NCI-H2196 (cell line): ENCODE results near the gene TMEM139.

Experiments
- DNase-seq: peaks from one replicate; lab custom pipeline; 2025; ENCODE audit not compliant: unreplicated experiment; lab: John Stamatoyannopoulos, UW

Gene TMEM139

DNA sequence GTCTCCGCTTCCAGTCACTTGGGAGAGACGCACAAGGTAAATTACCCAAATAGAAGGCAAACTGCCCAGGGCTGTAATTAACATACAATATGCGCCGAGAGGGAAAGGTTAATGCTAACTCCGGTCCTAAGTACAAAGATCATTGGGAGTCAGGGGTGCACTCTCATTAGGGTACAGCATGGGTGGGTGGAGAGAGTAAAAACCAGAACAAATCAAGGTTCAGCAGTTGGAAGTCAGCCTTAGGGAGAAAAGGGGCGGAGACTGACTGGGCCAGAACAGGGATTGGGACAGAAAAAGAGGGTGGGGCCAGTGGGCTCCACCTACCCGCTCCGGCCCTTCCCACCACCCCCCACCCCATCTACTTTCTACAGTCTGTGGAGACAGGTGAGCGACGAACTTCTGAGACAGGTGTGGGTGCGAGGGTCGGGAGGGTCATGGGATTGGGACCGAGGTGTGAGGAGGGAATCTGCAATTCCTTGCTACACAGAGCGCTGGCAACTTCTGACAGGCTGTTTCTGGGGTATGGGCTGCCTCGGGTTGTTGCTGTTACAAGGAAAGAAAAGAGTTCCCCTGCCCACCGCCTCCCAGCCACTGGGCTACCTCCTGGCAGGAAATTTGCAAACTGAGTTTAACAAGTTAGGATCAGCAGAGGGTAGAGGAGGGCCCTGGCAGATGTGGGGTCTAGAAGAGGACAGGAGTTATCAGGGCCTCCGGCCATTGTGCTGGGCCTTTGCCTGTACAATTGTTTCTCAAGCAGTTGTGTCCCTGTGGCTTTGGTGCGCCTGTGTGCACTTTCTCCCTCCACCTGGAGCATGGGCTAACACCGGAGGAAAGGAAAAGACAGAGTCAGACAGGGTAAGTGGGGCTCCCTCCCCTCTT lies at the start of gene TMEM139:
TSS of gene TMEM139 (plus strand) at position 368 of the 879 bp plus-strand sequence. CDS start 1,000 bp downstream, outside the sequence.
- DNase-seq: no peak

- no peak for DNase-seq
These were observed 49.2 kb upstream of the TMEM139 start for GRCh38 chr7:143235561-143235960.

DNA sequence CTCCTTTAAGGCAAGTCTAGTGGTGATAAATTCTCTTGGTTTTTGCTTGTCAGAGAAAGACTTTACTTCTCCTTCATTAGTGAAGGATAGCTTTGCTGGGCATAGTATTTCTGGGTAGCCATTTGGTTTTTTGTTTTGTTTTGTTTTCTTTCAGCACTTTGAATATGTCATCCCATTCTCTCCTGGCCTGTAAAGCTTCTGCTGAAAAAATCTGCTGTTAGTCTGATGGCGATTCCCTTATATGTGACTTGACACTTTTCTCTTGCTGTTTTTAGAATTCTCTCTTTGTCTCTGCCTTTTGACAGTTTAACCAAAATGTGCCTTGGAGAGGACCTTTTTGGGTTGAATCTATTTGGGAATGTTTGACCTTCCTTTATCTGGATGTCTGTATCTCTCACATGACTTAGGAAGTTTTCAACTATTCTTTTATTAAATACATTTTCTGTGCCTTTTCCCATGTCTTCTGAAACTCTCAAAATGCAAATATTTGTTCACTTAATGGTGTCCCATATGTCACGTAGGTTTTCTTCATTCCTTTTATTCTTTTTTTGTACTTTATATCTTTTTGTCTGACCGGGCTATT lies 48.3 kb upstream of the TMEM139 start:
- DNase-seq: no peak

DNA sequence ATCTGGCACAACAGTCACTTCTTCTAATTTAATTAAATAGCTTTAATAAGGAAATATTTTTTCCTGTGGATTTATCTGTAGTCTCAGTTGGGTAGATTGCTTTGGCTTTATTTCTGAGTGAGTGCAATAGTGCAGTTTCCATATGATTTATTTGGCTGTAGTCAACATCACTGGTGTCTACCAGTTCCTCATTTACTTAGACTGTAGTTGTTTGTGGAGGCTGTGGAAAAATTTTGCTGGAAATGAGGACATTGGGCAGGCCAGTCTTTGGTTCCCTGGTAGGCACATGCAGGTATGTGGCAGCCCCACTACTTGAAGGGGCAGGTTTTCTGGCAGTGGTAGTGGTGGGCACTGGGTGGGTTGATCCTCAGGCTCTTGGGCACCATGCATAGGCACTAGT lies 47.4 kb upstream of the TMEM139 start:
- no peak for DNase-seq

DNA sequence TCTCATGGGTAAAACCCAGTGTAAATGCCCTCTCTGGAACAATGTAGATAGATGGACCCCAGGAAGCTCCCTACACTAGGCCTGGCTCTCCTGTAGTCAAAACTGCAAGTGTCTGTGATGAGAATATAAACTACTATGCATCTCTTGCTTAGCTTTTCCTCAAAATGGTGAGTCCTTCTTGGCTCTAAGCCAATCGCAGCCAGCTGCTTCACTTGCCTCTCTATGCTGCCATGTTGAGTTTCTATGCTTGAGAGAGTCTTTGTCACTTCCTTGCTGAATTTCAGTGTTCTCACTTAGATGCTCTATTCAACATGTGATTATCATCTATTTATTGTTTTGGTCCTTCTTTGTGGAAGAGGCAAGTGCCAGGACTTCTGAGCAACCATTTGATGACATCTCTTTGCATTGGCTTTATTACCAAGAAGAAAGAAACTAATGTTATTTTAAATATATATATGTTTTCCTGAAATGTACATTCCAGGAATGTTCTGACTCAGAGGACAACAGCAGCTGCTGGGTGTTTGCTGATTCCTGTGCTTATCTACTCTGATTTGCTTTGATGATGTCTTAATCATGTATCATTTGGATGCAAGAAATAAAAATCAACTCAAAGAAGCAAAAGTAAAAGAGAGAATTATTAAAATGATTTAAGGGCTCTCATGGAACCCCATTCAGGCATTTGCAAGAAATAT lies 46.3 kb upstream of the TMEM139 start:
- DNase-seq: no peak

GRCh38 chr7:143239813-143240212 lies 44.9 kb upstream of the TMEM139 start:
- no peak for DNase-seq

DNA sequence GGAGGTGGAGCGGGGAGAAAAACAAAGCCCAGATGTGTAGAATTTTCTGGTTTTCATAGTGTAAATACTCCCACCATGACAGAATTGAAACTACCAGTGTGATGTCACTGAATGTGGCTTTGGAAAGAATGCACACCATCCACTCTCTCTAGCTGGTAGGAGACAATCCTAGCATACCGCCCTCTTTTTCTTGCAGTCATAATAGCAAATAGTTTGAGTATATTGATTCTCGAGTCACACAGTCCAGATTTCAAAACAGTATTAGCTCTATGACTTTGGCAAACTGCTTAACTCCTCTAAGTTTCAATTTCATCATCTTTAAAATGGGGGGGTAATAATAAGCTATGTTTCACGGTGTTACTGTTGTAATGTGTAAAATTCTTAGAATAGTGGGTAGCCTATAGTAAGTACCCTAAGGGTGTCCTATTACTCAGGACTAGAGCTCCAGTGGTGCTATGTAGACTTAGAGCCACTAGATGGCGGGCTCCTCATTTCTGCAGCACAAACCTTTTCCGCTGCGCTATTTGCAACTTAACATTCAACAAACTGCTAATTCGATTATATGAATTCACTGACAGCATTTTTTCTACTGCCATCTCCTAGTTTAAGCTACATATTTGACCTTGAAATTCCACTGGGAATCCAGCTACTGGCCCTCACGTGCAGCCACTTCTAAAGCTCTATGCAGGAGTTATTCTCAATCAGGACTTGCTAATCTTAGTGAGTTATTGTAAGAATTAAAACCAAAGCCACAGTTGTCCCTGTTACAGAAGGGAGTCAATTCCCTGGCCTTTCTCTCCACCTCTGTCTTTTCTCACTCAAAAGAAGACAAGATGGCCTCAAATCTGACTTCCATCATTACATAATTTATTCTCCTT lies 44.2 kb upstream of the TMEM139 start:
- DNase-seq: peak; percentile 62

DNA sequence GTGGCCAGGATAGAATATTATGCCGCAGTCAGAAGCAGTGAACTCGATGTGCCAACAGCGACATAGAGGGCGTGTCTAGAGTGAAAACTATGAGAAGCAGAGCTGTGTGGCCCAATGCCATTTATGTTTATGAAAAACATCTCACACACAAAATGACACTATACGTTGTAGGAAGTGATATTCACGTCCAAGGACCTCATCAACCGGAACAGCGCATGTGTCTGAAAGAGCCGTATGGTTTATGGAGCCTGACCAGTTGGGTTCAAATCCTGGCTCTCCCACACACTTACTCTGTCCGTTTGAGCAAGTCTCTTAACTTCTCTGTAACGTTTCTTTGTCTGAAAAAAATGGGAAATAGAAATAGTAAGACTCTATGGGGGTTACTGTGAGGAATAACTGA lies 42.5 kb upstream of the TMEM139 start:
- DNase-seq: no peak

GRCh38 chr7:143243111-143243510 lies 41.6 kb upstream of the TMEM139 start:
- DNase-seq: no peak

- no peak for DNase-seq
These were observed 41.1 kb upstream of the TMEM139 start for GRCh38 chr7:143243614-143244013.

GRCh38 chr7:143244321-143244720 lies 40.4 kb upstream of the TMEM139 start:
- no peak for DNase-seq

DNA sequence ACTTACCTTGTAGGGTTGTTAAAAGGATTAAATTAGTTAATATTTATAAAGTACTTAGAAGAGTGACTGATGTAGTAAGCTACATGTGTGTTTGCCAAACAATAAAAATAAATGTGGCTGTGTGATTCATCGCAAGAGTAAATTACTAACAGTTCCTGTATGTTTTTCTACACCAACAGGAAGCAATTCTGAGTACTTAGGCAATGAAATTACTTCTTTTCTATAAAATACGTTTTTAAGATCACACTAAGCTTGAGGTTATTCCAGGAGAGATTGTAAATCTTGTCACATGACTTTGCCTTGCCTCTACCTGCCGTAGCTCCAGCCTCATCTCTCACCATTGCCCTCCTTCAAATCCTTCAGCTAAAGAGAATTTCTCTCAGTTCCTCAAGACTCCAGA lies 39.6 kb upstream of the TMEM139 start:
- DNase-seq: no peak

DNA sequence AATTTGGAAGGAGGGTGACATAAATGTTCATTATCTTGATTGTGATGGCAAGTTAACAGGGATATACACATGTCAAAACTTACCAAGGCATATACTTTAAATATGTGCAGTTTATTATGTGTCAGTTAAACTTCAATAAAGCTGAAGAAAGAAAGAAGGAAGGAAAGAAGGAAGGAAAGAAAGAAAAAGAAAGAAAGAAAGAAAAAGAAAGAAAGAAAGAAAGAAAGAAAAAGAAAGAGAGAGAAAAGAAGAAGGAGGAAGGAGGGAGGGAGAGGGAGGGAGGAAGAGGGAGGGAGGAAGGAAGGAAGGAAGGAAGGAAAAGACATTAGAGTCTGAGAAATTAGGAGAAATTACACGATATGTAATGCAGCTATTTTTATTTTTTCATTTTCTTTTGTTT lies 37.4 kb upstream of the TMEM139 start:
- DNase-seq: no peak

DNA sequence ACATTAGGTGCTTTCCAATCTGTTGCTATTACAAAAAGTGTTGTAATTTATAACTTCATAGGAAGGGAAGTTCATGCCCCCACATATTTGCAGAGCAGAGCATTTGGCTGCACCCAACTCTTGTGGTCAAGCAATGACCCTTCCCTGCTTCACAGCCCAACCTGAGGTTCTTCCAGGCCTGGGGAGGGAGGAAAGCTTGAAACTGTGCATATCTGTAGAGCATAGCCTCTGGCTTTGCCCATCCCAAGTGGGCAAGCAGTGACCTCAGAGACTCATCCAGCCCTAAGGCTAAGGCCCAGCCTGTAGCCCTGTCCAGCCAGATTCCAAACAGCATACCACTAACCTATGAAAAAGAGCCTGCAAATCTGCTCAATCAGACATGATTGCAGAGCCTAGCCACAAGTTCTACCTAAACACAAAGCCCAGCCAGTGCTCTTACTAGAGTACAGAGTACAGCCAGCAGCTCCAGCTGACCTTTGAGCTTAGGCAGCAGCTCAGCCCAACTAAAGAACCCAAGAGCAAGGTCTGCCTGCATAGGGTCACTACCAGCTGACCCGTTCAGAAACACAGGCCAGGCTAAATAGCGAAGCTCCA lies 35.9 kb upstream of the TMEM139 start:
- no peak for DNase-seq

DNA sequence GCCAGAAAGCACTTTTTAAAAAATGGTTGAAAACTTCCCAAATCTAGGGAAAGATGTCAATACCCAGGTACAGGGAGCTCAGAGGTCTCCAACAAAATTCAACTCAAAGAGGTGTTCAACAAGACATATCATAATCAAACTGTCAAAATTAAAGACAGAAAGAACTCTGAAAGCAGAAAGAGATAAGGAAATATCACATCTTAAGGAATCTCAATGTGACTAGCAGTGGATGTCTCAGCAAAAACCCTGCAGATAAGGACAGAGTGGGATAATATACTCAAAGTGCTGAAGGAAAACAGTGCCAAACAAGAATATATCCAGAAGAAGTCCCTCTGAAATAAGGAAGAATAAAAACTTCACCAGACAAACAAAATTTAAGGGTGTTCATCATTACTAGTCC lies 34.6 kb upstream of the TMEM139 start:
- no peak for DNase-seq

DNA sequence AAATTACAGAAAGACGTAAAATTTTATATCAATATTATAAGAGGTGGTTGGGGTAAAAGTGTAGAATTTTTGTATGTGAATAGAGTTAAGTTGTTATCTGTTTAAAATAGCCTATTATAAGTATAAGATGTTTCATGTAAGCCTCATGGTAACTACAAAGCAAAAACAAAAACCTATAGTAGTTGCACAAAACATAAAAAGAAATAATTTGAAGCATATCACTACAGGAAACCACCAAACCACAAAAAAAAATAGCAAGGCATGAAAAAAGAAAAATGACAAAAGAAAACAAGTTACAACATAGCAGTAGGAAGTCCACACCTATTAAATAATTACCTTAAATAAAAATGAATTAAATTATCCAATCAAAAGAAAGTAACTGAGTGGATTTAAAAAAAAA lies 33.9 kb upstream of the TMEM139 start:
- DNase-seq: no peak

GRCh38 chr7:143252006-143252405 lies 32.8 kb upstream of the TMEM139 start:
- DNase-seq: no peak

DNA sequence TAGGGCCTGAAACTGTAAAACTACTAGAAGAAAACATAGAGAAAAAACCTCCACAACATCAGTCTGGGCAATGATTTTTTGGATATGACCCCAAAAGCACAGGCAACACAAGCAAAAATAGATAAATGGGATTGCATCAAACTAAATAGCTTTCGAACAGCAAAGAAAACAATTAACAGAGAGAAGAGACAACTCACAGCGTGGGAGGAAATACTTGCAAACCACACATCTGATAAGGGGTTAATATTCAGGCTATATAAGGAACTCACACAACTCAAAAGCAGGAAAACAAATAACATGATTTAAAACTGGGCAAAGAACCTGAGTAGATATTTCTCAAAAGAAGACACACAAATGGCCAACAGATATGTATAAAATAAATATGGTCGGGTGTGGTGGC lies 29.2 kb upstream of the TMEM139 start:
- DNase-seq: no peak

- no peak for DNase-seq
These were observed 28.4 kb upstream of the TMEM139 start for GRCh38 chr7:143256325-143256724.

GRCh38 chr7:143256932-143257331 lies 27.8 kb upstream of the TMEM139 start:
- no peak for DNase-seq

DNA sequence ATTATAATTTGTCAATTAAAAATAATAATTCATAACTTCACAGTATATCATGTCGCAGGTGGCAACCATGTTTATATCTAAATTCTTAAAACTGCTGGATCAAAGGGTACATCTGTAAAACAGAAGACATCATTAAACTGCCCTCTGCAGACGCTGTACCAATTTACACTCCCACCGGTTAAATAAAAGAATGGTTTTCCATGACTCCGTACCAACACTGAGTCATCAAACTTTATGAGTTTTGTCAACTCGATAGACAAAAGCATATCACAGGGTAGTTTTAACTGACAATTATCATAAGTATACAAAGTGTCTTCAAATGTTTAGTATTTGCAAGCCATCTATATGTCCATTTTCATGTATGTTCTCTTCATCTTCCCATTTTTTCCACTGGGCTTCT lies 27.3 kb upstream of the TMEM139 start:
- DNase-seq: no peak
